SK-N-SH (cell line): ENCODE measurements around the gene TGFBR3L. TPM values are rescaled to one million over a fixed set of nuclear protein-coding genes. Genes with fewer than 3 reads are reported as not detected.

ENCODE experiments used
- CTCF ChIA-PET: fragments of 300-600, 350-600 bp; formaldehyde crosslinking; extraction: SDS; loops from one replicate; lab custom pipeline; 2021; lab: Yijun Ruan, JAX
- POLR2A ChIA-PET: fragments of 350-600 bp; sonication (Branson Sonifier 250); formaldehyde crosslinking; extraction: SDS; loops from one replicate; lab custom pipeline; 2020; ENCODE audit warnings: antibody characterized with exemption, inconsistent platforms; lab: Yijun Ruan, JAX
- DNase-seq: peaks from one replicate; pipeline ENCODE4 v3.0.0; 2012
- H2AFZ ChIP-seq: fragments of 200-600 bp; sonication (generic); 2 replicates; pipeline ENCODE4 v1.8.1; 2016; ENCODE audit warnings: antibody characterized with exemption, mild to moderate bottlenecking, low read depth
- H3F3A ChIP-seq: fragments of 200-600 bp; sonication (generic); replicated peaks from 2 replicates; pipeline ENCODE3; 2016; ENCODE audit warnings: antibody characterized with exemption, mild to moderate bottlenecking; ENCODE audit not compliant: insufficient read depth
- H3K27ac ChIP-seq, 2 experiments: fragments of 200-500 bp in 1 of 2; fragments of 200-600 bp in 1 of 2; sonication (Bioruptor generic) in 1 of 2; sonication (generic), shearing (Covaris generic) in 1 of 2; 2 replicates each; pipeline versions ENCODE4 v1.5.1 to v1.6.1; 2014 to 2016; ENCODE audit warnings: low read depth in 2 of 2, inconsistent platforms in 1 of 2, low read length in 1 of 2, mild to moderate bottlenecking in 1 of 2, mixed read lengths in 1 of 2
- H3K27me3 ChIP-seq: fragments of 200-600 bp; sonication (generic), shearing (Covaris generic); 2 replicates; pipeline ENCODE4 v1.6.1; 2016; ENCODE audit warnings: mixed run types; ENCODE audit not compliant: insufficient read depth
- H3K36me3 ChIP-seq, 2 experiments: fragments of 200-500 bp in 1 of 2; fragments of 200-600 bp in 1 of 2; sonication (Bioruptor generic) in 1 of 2; sonication (generic) in 1 of 2; replicated peaks in 1 of 2; 2 replicates each; pipeline versions ENCODE3 to v1.5.1; 2014 to 2016; ENCODE audit warnings: low read length in 1 of 2, mild to moderate bottlenecking in 1 of 2; ENCODE audit not compliant: insufficient read depth in 2 of 2, control insufficient read depth in 1 of 2
- H3K4me1 ChIP-seq, 2 experiments: fragments of 200-500 bp in 1 of 2; fragments of 200-600 bp in 1 of 2; sonication (Bioruptor generic) in 1 of 2; sonication (generic), shearing (Covaris generic) in 1 of 2; 2 replicates each; pipeline versions ENCODE4 v1.5.1 to v1.6.1; 2014 to 2016; ENCODE audit warnings: low read depth in 1 of 2, low read length in 1 of 2, mixed run types in 1 of 2; ENCODE audit not compliant: insufficient read depth in 2 of 2, control insufficient read depth in 1 of 2
- H3K4me2 ChIP-seq: fragments of 200-600 bp; sonication (generic), shearing (Covaris generic); 2 replicates; pipeline ENCODE4 v1.6.1; 2017; ENCODE audit warnings: mixed run types
- H3K4me3 ChIP-seq, 2 experiments: fragments of 200-500 bp in 1 of 2; fragments of 200-600 bp in 1 of 2; sonication (Bioruptor generic) in 1 of 2; sonication (generic), shearing (Covaris generic) in 1 of 2; 2 replicates each; pipeline versions ENCODE4 v1.5.1 to v1.8.1; 2014 to 2016; ENCODE audit warnings: low read depth in 2 of 2, inconsistent platforms in 1 of 2, low read length in 1 of 2, mild to moderate bottlenecking in 1 of 2, mixed read lengths in 1 of 2, moderate library complexity in 1 of 2
- H3K79me2 ChIP-seq: fragments of 200-600 bp; sonication (generic); 2 replicates; pipeline ENCODE4 v1.8.1; 2017; ENCODE audit warnings: mild to moderate bottlenecking; ENCODE audit not compliant: insufficient read depth
- H3K9ac ChIP-seq: fragments of 200-600 bp; sonication (generic); 2 replicates; pipeline ENCODE4 v1.6.1; 2017; ENCODE audit warnings: mixed run types
- H3K9me2 ChIP-seq: fragments of 200-600 bp; sonication (generic); 2 replicates; pipeline ENCODE4 v1.6.1; 2017; ENCODE audit warnings: mixed run types
- H3K9me3 ChIP-seq: fragments of 200-600 bp; sonication (generic); 2 replicates; pipeline ENCODE4 v1.6.1; 2017; ENCODE audit warnings: mixed run types, mild to moderate bottlenecking, moderate library complexity
- H4K20me1 ChIP-seq: fragments of 200-600 bp; sonication (generic); 2 replicates; pipeline ENCODE4 v1.6.1; 2017; ENCODE audit warnings: mild to moderate bottlenecking, mixed run types; ENCODE audit not compliant: insufficient read depth
- CHD2 ChIP-seq: fragments of 150-350 bp; IDR thresholded peaks from 2 replicates; pipeline ENCODE4 v1.6.1; 2018; ENCODE audit warnings: low read length; ENCODE audit not compliant: partially characterized antibody
- ELF1 ChIP-seq: IDR thresholded peaks from 2 replicates; pipeline ENCODE4 v1.4.0; 2012
- EZH2phosphoT487 ChIP-seq: fragments of 200-600 bp; sonication (generic); IDR thresholded peaks from 2 replicates; pipeline ENCODE4 v1.6.1; 2017; ENCODE audit warnings: low read depth, mixed run types, mild to moderate bottlenecking, antibody characterized with exemption, moderate library complexity, borderline replicate concordance
- FOSL2 ChIP-seq: IDR thresholded peaks from 2 replicates; pipeline ENCODE4 v1.4.0; 2012; ENCODE audit warnings: low read depth, mild to moderate bottlenecking, moderate library complexity, borderline replicate concordance
- FOXJ3 ChIP-seq: sonication (generic); formaldehyde crosslinking; IDR thresholded peaks from 2 replicates; pipeline ENCODE4 v1.5.1; 2020; ENCODE audit warnings: mild to moderate bottlenecking, missing genetic modification reagents
- GATA2 ChIP-seq: sonication (generic); formaldehyde crosslinking; IDR thresholded peaks from 2 replicates; pipeline ENCODE4 v1.5.0; 2020; ENCODE audit warnings: mild to moderate bottlenecking, missing genetic modification reagents
- MXI1 ChIP-seq: IDR thresholded peaks from 2 replicates; pipeline ENCODE4 v1.6.1; 2012; ENCODE audit warnings: mild to moderate bottlenecking, low read depth, low read length, improper control_type of control experiment
- NFIC ChIP-seq: IDR thresholded peaks from 2 replicates; pipeline ENCODE4 v1.4.0; 2012; ENCODE audit warnings: borderline replicate concordance
- RAD21 ChIP-seq: IDR thresholded peaks from 2 replicates; pipeline ENCODE4 v1.6.1; 2012; ENCODE audit warnings: mild to moderate bottlenecking, low read length
- RCOR1 ChIP-seq: fragments of 150-350 bp; IDR thresholded peaks from 2 replicates; pipeline ENCODE4 v1.6.1; 2017; ENCODE audit warnings: antibody characterized with exemption, low read length
- USF1 ChIP-seq: IDR thresholded peaks from 2 replicates; pipeline ENCODE4 v1.4.0; 2012; ENCODE audit warnings: low read depth, borderline replicate concordance
- WGBS: methylation state at CpG from one replicate; pipeline ENCODE4 v1.1.6; 2017; ENCODE audit warnings: low lambda C conversion rate; 5-methylcytosine and 5-hydroxymethylcytosine counted together
- polyA plus RNA-seq, 3 experiments: library from polyadenylated mRNA; depleted of rRNA; stranded (reverse); fragments of >200 nt; gene quantifications; 2 replicates each; pipeline ENCODE4 v1.2.3, GENCODE V29; 2012
- TF ChIP-seq, protein P1 (sequence below): IDR thresholded peaks from 2 replicates; pipeline ENCODE4 v1.4.0; 2012; ENCODE audit warnings: low read depth
- TF ChIP-seq, protein P2 (sequence below): fragments of 200-600 bp; sonication (generic); IDR thresholded peaks from 2 replicates; pipeline ENCODE4 v1.6.1; 2017; ENCODE audit warnings: antibody characterized with exemption, mild to moderate bottlenecking, moderate library complexity
- TF ChIP-seq, protein P3 (sequence below): IDR thresholded peaks from 2 replicates; pipeline ENCODE4 v1.6.1; 2012; ENCODE audit warnings: mild to moderate bottlenecking, low read depth, low read length, moderate library complexity

The TGFBR3L gene
- polyA plus RNA-seq, 1 of the 3 experiments (the other 2 are of a cell fraction): 0.87 TPM

DNA sequence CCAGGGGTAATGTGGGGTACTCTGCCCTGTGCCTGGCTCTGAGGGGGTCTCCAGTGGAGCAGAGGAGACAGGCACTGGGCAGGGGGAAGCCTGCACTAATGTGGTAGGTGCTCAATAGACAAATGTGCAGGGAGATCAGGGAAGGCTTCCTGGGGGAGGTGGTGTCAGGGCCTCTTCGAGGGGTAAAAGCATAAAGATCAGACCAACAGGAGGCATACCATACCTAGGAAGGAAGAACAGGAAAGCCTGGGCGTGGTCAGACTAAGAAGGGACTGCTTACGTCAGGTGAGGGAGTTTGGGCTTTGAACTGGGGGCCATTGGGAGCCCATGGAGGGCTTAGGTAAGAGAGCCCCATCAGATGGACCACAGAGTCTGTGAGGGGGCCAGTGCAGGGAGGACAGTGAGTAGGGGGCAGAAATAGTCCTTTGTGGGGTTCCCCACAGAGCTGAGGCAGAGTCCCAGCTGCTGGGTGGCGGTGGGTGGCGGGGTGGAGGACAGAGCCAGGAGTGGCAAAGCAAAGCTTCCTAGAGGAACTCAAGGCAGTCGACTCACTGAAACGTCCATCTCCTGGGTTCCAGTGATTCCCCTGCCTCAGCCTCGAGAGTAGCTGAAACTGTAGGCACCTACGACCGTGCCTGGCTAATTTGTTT is 49.2 kb upstream of the TGFBR3L start (continued):
- TF ChIP-seq USF1: no peak
- no peak for TF ChIP-seq MXI1
- TF ChIP-seq ELF1: no peak

DNA sequence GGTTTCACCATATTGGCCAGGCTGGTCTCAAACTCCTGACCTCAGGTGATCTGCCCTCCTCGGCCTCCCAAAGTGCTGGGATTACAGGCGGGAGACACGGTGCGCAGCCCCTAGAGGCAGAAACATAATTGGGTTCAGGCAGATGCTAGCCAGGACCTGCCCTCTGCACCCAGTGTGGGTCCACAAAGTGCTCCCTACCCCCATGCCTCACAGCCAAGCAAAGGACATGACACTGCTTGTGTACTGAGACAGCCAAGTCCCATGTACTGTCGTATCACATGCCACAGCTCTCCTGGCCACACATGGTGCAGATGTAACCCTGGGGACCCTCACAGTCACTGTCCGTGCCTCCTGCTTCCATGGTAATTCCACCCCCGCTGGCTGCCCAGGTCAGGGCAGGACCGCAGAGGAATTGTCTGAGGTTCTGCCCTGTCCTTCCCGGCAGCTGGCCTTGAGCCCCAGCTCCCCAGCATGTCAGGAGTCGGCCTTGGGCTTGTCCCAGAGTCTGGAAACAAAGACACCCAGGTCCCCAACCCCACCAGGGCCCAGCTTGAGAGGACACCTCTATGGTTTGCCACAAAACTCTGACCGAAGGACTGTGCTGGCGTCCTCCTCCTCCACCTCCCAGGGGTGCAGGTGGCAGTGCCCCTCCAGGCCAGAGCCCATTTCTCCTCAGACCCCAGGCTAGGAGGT is 48.1 kb upstream of the TGFBR3L start:
- CTCF ChIA-PET: interaction anchor here (0.8 to 1.7 kb wide), 2 partner anchors 13 to 78 kb away, joined by 3 to 5 read pairs; no protein-coding TSS in a partner anchor
- Histone ChIP-seq H4K20me1 (no peaks in the 10 kb centered on the region), H3K9me3 (no peaks in the 10 kb centered on the region), H2AFZ (no peak overlapping the region), H3K9ac (no peak overlapping the region), H3F3A (peaks cover 7% of the 10 kb centered on the region), H3K4me1 (peaks cover 0 to 15% of the 10 kb centered on the region in 2 experiments; a peak in 2 of 4 replicates), H3K4me3 (no peak overlapping the region), H3K36me3 (no peaks in the 10 kb centered on the region), H3K9me2 (no peaks in the 10 kb centered on the region), H3K27me3 (no peaks in the 10 kb centered on the region), H3K4me2 (no peak overlapping the region), H3K27ac (no peak overlapping the region), H3K79me2 (no peaks in the 10 kb centered on the region)
- TF ChIP-seq, protein P1, sequence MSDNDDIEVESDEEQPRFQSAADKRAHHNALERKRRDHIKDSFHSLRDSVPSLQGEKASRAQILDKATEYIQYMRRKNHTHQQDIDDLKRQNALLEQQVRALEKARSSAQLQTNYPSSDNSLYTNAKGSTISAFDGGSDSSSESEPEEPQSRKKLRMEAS: no peak
- TF ChIP-seq RCOR1: no peak
- no peak for TF ChIP-seq EZH2phosphoT487
- TF ChIP-seq FOXJ3 (CRISPR knock-in tag): no peak
- TF ChIP-seq, protein P2, sequence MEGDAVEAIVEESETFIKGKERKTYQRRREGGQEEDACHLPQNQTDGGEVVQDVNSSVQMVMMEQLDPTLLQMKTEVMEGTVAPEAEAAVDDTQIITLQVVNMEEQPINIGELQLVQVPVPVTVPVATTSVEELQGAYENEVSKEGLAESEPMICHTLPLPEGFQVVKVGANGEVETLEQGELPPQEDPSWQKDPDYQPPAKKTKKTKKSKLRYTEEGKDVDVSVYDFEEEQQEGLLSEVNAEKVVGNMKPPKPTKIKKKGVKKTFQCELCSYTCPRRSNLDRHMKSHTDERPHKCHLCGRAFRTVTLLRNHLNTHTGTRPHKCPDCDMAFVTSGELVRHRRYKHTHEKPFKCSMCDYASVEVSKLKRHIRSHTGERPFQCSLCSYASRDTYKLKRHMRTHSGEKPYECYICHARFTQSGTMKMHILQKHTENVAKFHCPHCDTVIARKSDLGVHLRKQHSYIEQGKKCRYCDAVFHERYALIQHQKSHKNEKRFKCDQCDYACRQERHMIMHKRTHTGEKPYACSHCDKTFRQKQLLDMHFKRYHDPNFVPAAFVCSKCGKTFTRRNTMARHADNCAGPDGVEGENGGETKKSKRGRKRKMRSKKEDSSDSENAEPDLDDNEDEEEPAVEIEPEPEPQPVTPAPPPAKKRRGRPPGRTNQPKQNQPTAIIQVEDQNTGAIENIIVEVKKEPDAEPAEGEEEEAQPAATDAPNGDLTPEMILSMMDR: no peak
- TF ChIP-seq GATA2: no peak
- TF ChIP-seq FOSL2: no peak
- no peak for TF ChIP-seq NFIC
- TF ChIP-seq, protein P3, sequence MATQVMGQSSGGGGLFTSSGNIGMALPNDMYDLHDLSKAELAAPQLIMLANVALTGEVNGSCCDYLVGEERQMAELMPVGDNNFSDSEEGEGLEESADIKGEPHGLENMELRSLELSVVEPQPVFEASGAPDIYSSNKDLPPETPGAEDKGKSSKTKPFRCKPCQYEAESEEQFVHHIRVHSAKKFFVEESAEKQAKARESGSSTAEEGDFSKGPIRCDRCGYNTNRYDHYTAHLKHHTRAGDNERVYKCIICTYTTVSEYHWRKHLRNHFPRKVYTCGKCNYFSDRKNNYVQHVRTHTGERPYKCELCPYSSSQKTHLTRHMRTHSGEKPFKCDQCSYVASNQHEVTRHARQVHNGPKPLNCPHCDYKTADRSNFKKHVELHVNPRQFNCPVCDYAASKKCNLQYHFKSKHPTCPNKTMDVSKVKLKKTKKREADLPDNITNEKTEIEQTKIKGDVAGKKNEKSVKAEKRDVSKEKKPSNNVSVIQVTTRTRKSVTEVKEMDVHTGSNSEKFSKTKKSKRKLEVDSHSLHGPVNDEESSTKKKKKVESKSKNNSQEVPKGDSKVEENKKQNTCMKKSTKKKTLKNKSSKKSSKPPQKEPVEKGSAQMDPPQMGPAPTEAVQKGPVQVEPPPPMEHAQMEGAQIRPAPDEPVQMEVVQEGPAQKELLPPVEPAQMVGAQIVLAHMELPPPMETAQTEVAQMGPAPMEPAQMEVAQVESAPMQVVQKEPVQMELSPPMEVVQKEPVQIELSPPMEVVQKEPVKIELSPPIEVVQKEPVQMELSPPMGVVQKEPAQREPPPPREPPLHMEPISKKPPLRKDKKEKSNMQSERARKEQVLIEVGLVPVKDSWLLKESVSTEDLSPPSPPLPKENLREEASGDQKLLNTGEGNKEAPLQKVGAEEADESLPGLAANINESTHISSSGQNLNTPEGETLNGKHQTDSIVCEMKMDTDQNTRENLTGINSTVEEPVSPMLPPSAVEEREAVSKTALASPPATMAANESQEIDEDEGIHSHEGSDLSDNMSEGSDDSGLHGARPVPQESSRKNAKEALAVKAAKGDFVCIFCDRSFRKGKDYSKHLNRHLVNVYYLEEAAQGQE: no peak
- TF ChIP-seq RAD21: no peak
- no peak for TF ChIP-seq CHD2
- no peak for TF ChIP-seq MXI1
- DNase-seq: no peak
- POLR2A ChIA-PET: no interaction called here
- WGBS: 76% methylated on average over 7 of the region's 12 CpGs
